Neural cell (in vitro differentiated cells): ENCODE results near the gene LDAH. TPM values are rescaled to one million over a fixed set of nuclear protein-coding genes. Genes with fewer than 3 reads are reported as not detected.

Source experiments
- H2AFZ ChIP-seq: fragments of 200-600, 300-800 bp; sonication (generic), shearing (Covaris generic); 2 replicates; pipeline ENCODE4 v1.6.0; 2014; ENCODE audit warnings: low read depth, mild to moderate bottlenecking, antibody characterized with exemption, low read length, moderate library complexity
- H3F3A ChIP-seq: fragments of 200-600 bp; shearing (Covaris generic); 2 replicates; pipeline ENCODE4 v1.6.1; 2016; ENCODE audit warnings: mild to moderate bottlenecking, moderate library complexity, mixed read lengths, antibody characterized with exemption, low read length; ENCODE audit not compliant: insufficient read depth, poor library complexity, severe bottlenecking
- H3K27ac ChIP-seq: fragments of 200-600, 300-800 bp; sonication (generic), shearing (Covaris generic); 2 replicates; pipeline ENCODE4 v1.5.1; 2014; ENCODE audit warnings: mild to moderate bottlenecking, low read length, moderate library complexity
- H3K27me3 ChIP-seq: fragments of 300-800, 200-600 bp; sonication (generic), shearing (Covaris generic); 2 replicates; pipeline ENCODE4 v1.6.0; 2014; ENCODE audit warnings: mild to moderate bottlenecking, low read depth, low read length, moderate library complexity; ENCODE audit not compliant: insufficient read depth
- H3K36me3 ChIP-seq: fragments of 300-800, 200-600 bp; sonication (generic), shearing (Covaris generic); 2 replicates; pipeline ENCODE4 v1.5.1; 2014; ENCODE audit warnings: mild to moderate bottlenecking, antibody characterized with exemption, low read length, moderate library complexity; ENCODE audit not compliant: insufficient read depth
- H3K4me2 ChIP-seq: fragments of 300-800, 200-600 bp; sonication (generic), shearing (Covaris generic); 2 replicates; pipeline ENCODE4 v1.6.0; 2014; ENCODE audit warnings: mild to moderate bottlenecking, low read length
- H3K4me3 ChIP-seq: fragments of 300-800, 200-600 bp; sonication (generic), shearing (Covaris generic); 2 replicates; pipeline ENCODE4 v1.5.1; 2014; ENCODE audit warnings: mild to moderate bottlenecking, low read length, moderate library complexity
- H3K79me2 ChIP-seq: fragments of 200-600 bp; shearing (Covaris generic); replicated peaks from 2 replicates; pipeline ENCODE4 v1.6.0; 2014; ENCODE audit warnings: mild to moderate bottlenecking, low read length, moderate library complexity; ENCODE audit not compliant: insufficient read depth
- H3K9ac ChIP-seq: fragments of 300-800, 200-600 bp; sonication (generic), shearing (Covaris generic); 2 replicates; pipeline ENCODE4 v1.6.1; 2016; ENCODE audit warnings: mild to moderate bottlenecking, low read length, mixed read lengths
- H3K9me2 ChIP-seq: fragments of 200-600 bp; shearing (Covaris generic); 2 replicates; pipeline ENCODE4 v1.6.1; 2016; ENCODE audit warnings: mild to moderate bottlenecking, low read length, mixed read lengths; ENCODE audit not compliant: insufficient read depth
- H3K9me3 ChIP-seq: fragments of 200-600, 300-800 bp; sonication (generic), shearing (Covaris generic); 2 replicates; pipeline ENCODE4 v1.6.1; 2016; ENCODE audit warnings: mild to moderate bottlenecking, mixed run types, low read length, moderate library complexity, mixed read lengths
- H4K20me1 ChIP-seq: fragments of 200-600 bp; shearing (Covaris generic); 2 replicates; pipeline ENCODE4 v1.6.1; 2016; ENCODE audit warnings: mild to moderate bottlenecking, mixed run types; ENCODE audit not compliant: insufficient read depth
- EP300 ChIP-seq: fragments of 450-650 bp; conservative IDR thresholded peaks from 2 replicates; pipeline ENCODE4 v1.6.1; 2014; ENCODE audit warnings: antibody characterized with exemption, mild to moderate bottlenecking, moderate library complexity; ENCODE audit not compliant: poor library complexity, severe bottlenecking
- EZH2 ChIP-seq: fragments of 200-600, 300-800 bp; shearing (Covaris generic), sonication (generic); IDR thresholded peaks from 2 replicates; pipeline ENCODE4 v1.6.1; 2014; ENCODE audit warnings: antibody characterized with exemption, low read length, borderline replicate concordance, mild to moderate bottlenecking; ENCODE audit not compliant: insufficient read depth, poor library complexity, severe bottlenecking
- MXI1 ChIP-seq: fragments of 450-650 bp; conservative IDR thresholded peaks from 2 replicates; pipeline ENCODE4 v1.6.1; 2014; ENCODE audit warnings: antibody characterized with exemption, mild to moderate bottlenecking; ENCODE audit not compliant: poor library complexity, severe bottlenecking
- POLR2AphosphoS5 ChIP-seq: IDR thresholded peaks from 2 replicates; pipeline ENCODE4 v1.6.1; 2012
- RAD21 ChIP-seq: fragments of 450-650 bp; conservative IDR thresholded peaks from 2 replicates; pipeline ENCODE4 v1.6.1; 2014; ENCODE audit warnings: antibody characterized with exemption, mild to moderate bottlenecking, moderate library complexity
- REST ChIP-seq: IDR thresholded peaks from 2 replicates; pipeline ENCODE4 v1.6.1; 2012; ENCODE audit warnings: borderline replicate concordance
- SMC3 ChIP-seq: fragments of 450-650 bp; conservative IDR thresholded peaks from 2 replicates; pipeline ENCODE4 v1.6.1; 2014; ENCODE audit warnings: antibody characterized with exemption, mild to moderate bottlenecking, moderate library complexity; ENCODE audit not compliant: poor library complexity
- TAF1 ChIP-seq: IDR thresholded peaks from 2 replicates; pipeline ENCODE4 v1.6.1; 2012; ENCODE audit warnings: low read depth
- polyA plus RNA-seq: library from polyadenylated mRNA; depleted of rRNA; stranded (reverse); fragments of >200 nt; gene quantifications from 2 replicates; pipeline ENCODE4 v1.2.3, GENCODE V29; 2014
- TF ChIP-seq, protein P1 (sequence below): fragments of 450-650 bp; IDR thresholded peaks from 2 replicates; pipeline ENCODE4 v1.5.1; 2014; ENCODE audit warnings: antibody characterized with exemption, mild to moderate bottlenecking, moderate library complexity; ENCODE audit not compliant: poor library complexity, severe bottlenecking

The LDAH gene
- polyA plus RNA-seq, 1 donor from 2014 or later = 44.1 TPM

GRCh38 chr2:20640411-20641122 is 182.3 kb downstream of the LDAH start:
- Histone ChIP-seq H3K36me3 (no peaks in the 10 kb centered on the region), H2AFZ (no peak overlapping the region), H4K20me1 (no peaks in the 10 kb centered on the region), H3K4me3 (no peak overlapping the region), H3K9me3 (no peaks in the 10 kb centered on the region), H3K4me2 (no peak overlapping the region), H3K9me2 (no peaks in the 10 kb centered on the region), H3K27me3 (no peaks in the 10 kb centered on the region), H3K27ac (no peak overlapping the region), H3F3A (no peaks in the 10 kb centered on the region), H3K79me2 (no peaks in the 10 kb centered on the region), H3K9ac (no peak overlapping the region)
- no peak for TF ChIP-seq TAF1
- no peak for TF ChIP-seq EZH2
- TF ChIP-seq, protein P1, sequence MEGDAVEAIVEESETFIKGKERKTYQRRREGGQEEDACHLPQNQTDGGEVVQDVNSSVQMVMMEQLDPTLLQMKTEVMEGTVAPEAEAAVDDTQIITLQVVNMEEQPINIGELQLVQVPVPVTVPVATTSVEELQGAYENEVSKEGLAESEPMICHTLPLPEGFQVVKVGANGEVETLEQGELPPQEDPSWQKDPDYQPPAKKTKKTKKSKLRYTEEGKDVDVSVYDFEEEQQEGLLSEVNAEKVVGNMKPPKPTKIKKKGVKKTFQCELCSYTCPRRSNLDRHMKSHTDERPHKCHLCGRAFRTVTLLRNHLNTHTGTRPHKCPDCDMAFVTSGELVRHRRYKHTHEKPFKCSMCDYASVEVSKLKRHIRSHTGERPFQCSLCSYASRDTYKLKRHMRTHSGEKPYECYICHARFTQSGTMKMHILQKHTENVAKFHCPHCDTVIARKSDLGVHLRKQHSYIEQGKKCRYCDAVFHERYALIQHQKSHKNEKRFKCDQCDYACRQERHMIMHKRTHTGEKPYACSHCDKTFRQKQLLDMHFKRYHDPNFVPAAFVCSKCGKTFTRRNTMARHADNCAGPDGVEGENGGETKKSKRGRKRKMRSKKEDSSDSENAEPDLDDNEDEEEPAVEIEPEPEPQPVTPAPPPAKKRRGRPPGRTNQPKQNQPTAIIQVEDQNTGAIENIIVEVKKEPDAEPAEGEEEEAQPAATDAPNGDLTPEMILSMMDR = no peak
- TF ChIP-seq MXI1 = no peak

DNA sequence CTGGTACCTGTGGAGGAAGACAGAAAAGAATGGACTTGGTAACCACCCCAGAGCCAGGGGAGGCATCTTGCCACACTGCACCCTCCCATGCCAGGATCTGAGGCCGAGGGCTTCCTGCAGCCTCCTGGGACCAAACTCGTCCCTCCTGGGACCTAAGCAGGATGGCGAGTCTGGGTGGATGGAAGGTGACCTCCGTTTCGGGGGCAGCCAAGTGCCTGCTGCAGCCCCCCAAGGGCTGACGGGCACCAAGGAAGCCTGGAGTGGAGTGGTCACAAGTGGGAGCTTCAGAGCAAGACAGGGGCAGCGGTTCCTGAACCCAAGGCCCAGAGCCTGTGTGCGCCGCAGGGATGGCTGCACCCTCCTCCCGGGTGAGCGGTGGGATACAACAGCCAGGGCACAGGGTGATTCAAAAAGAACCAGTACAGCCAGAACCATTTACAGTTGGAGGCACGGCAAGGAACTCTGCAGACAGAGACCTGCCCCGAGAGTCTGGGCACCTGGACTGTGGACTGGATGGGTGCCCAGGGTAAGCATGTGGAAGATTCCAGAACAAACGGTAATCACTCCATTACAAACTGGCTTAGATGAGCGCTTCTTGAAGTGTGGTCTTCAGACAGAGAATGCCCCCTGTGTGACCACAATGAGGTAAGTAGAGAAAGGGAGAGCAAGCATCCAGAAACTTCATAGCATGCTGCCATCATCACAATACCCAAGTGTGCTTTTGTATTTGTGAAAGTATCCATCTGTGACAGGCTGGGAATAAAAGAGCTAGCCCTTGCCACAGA is 184.1 kb downstream of the LDAH start:
- Histone ChIP-seq H3K36me3 (no peaks in the 10 kb centered on the region), H3K27ac (no peak overlapping the region)
- TF ChIP-seq RAD21 (no peak), REST (no peak), POLR2AphosphoS5 (no peak), SMC3 (no peak), MXI1 (no peak), EP300 (no peak)
- TF ChIP-seq, protein P1 = no peak

More for the DNA sequence above, 184.1 kb downstream of the LDAH start:
- no peaks in the 10 kb centered on the region for H3F3A ChIP-seq
- H3K79me2 ChIP-seq = no peaks in the 10 kb centered on the region
- H3K4me2 ChIP-seq = no peak overlapping the region
- H3K9me2 ChIP-seq = no peaks in the 10 kb centered on the region
- H3K9me3 ChIP-seq = no peaks in the 10 kb centered on the region
- no peaks in the 10 kb centered on the region for H3K27me3 ChIP-seq
- H3K9ac ChIP-seq = no peak overlapping the region
- no peak overlapping the region for H3K4me3 ChIP-seq
- no peaks in the 10 kb centered on the region for H4K20me1 ChIP-seq
- no peak overlapping the region for H2AFZ ChIP-seq
